ENCODE data around the gene ABCF1. TPM values are rescaled to one million over a fixed set of nuclear protein-coding genes. Genes with fewer than 3 reads are reported as not detected.

The ABCF1 gene
- total RNA-seq, 1 donor = 37.6 TPM

DNA sequence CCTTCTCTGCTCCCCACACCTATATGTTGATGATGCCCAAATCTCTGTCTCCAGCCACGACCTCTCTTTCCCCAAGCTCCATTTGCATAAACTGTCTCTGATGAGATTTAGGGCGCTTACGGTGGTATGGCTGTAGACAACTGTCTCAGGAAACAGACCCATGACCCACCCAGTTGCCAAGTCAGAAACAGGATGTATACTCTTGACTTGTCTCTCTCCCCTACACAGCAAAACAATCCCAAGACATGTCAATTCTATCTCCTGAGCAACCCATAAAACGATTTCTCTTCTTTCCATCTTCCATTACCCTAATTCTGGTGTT lies 28.9 kb upstream of the ABCF1 start:
- DNase-seq (ENCODE audit: low read depth) = no peak
- TF ChIP-seq, protein P1, sequence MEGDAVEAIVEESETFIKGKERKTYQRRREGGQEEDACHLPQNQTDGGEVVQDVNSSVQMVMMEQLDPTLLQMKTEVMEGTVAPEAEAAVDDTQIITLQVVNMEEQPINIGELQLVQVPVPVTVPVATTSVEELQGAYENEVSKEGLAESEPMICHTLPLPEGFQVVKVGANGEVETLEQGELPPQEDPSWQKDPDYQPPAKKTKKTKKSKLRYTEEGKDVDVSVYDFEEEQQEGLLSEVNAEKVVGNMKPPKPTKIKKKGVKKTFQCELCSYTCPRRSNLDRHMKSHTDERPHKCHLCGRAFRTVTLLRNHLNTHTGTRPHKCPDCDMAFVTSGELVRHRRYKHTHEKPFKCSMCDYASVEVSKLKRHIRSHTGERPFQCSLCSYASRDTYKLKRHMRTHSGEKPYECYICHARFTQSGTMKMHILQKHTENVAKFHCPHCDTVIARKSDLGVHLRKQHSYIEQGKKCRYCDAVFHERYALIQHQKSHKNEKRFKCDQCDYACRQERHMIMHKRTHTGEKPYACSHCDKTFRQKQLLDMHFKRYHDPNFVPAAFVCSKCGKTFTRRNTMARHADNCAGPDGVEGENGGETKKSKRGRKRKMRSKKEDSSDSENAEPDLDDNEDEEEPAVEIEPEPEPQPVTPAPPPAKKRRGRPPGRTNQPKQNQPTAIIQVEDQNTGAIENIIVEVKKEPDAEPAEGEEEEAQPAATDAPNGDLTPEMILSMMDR (IDR thresholded peaks at IDR 0.05; ENCODE audit: insufficient read depth, low read depth, low read length) = peak; percentile 3

DNA sequence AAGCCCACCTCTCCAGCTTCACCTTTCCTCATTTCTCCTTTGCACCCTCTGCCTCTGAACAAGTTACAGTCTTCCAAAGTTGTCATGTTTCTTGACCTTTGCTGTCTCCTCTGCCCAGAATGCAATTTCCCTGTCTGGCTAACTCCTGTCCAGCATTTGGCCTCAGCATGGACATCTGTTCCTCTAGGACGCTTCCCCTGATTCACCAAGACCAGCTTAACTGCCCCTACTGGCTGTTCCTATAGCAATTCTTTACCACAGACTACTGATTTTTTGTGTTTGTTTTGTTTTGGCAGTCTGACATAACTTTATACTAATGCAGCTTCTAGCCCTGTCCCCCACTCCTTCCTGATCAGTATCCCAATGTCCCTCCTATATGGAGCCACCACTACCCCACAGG lies 28.3 kb upstream of the ABCF1 start:
- TF ChIP-seq, protein P1 (IDR thresholded peaks at IDR 0.05; ENCODE audit: insufficient read depth, low read depth, low read length) = peak; percentile 13
- no peak overlapping the region for H3K4me3 ChIP-seq (ENCODE audit: low read depth, low read length)
- DNase-seq (ENCODE audit: low read depth) = no peak

More for the DNA sequence above, 28.9 kb upstream of the ABCF1 start:
- H3K4me3 ChIP-seq (ENCODE audit: low read depth, low read length) = no peak overlapping the region

DNA sequence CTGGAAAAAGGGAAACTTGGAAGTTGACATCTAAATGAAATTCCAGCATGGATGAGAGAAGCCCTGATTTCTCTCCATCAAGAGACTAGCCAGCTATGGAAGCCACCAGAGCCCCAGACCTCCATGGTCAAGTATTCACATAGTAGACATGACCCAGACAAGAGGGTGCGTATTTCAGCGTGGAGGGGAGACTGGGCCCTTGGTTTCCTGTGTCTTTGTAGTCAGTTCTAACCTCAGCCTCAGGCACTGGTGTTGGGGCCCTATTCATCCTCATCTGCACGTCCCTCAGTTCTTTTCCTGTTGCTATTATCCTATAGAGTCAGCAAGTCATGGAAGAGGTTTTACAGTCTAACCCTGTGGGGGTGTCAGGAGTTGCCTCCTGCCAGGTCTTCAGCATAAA lies 27.4 kb upstream of the ABCF1 start:
- TF ChIP-seq, protein P1 (IDR thresholded peaks at IDR 0.05; ENCODE audit: insufficient read depth, low read depth, low read length) = no peak
- DNase-seq (ENCODE audit: low read depth) = no peak
- no peak overlapping the region for H3K4me3 ChIP-seq (ENCODE audit: low read depth, low read length)

DNA sequence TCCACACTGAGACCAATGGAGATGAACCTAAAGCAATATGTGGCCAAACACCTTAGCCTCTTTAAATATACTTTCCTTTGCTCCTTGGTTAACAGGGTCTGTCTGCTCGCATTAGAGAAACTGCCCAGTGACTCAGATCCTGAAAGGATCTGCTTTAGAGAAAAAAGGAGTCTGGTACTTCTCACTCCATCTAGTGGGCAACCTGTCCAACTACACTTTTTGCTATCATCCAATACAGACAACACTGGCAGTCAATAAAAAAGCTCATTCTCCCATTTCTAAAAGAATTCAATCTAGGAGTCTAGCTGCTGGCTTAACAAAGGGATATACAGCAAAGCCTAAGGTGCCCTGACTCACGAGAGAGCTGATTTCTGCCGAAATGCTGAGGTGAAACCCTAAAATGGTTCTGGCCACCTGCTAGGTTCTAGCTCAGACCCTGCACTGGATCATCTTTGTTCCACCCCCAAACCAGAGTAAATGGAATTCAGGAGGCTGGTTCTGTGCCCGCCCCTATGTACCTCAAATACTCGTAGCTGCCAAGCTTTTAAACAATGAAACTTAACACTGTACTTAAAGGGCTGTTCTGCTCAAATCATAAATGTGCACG lies 26.5 kb upstream of the ABCF1 start:
- TF ChIP-seq, protein P1 (IDR thresholded peaks at IDR 0.05; ENCODE audit: insufficient read depth, low read depth, low read length) = peak; percentile 85
- peak; percentile 71 for DNase-seq (ENCODE audit: low read depth)

DNA sequence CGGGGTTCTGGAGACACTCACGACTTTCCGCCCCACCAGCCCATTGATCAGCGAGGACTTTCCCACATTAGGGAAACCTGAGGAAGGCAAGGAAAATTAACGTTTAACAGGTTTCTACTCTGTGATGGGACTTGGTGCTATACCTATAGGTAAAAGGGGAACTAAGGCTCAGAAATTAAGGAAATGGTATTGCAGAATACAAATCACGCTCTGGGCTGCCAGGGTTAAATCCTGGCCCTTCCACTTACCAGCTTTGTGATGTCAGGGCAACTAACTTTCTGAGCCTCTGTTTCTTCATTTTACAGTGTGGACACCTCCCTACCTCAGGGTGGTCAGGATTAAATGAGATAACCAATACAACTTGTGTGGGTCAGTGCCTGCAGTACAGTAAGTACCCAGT lies 23.8 kb upstream of the ABCF1 start:
- TF ChIP-seq, protein P1 (IDR thresholded peaks at IDR 0.05; ENCODE audit: insufficient read depth, low read depth, low read length) = no peak
- DNase-seq (ENCODE audit: low read depth) = no peak
- H3K4me3 ChIP-seq (ENCODE audit: low read depth, low read length) = no peak overlapping the region

More for the DNA sequence above, 26.5 kb upstream of the ABCF1 start:
- no peak overlapping the region for H3K4me3 ChIP-seq (ENCODE audit: low read depth, low read length)

DNA sequence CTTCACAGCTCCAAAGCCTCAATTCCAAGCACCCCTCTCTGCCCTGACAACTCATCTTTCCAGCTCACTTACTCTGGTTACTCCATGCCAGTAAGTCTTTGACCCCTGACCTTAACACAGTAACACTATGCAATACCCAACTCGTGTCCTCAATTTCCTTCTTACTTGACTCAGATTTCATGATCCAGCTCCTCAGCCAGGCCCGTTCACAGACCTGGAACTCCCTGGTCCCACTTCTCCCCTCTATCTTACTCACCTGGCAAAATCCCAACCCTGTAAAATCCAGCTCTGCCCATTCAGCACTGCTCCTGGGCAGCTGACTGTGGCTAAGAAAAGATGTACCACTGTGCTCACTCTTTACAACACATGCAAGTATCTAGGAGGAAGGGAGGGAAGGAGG lies 22.9 kb upstream of the ABCF1 start:
- peak; percentile 19 for DNase-seq (ENCODE audit: low read depth)
- no peak overlapping the region for H3K4me3 ChIP-seq (ENCODE audit: low read depth, low read length)
- TF ChIP-seq, protein P1 (IDR thresholded peaks at IDR 0.05; ENCODE audit: insufficient read depth, low read depth, low read length) = no peak

DNA sequence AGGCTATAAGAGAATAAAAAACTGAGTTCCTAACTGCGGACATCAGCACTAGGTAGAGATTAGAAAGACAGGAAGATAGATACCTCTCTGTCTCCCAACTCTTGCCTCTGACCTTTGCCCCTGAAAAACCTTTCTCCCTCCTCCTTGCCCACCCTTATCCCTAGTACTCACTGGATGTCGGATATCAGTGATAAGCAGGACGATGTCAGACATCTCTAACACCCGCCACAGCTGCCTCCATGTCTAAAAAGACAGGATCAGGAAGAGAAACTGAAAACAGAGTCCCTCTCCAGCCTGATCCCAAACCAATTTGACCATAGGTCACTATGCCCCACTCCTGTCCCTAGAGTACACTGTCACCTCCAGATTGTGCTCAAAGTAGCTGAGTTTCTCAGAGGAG lies 16.8 kb upstream of the ABCF1 start:
- peak overlapping the region; percentile 100 for H3K4me3 ChIP-seq (ENCODE audit: low read depth, low read length)

More for the DNA sequence above, 16.8 kb upstream of the ABCF1 start:
- TF ChIP-seq, protein P1 (IDR thresholded peaks at IDR 0.05; ENCODE audit: insufficient read depth, low read depth, low read length) = no peak
- DNase-seq (ENCODE audit: low read depth) = no peak
